IMR-90 (cell line): ENCODE results near the gene PI4KA. TPM values are rescaled to one million over a fixed set of nuclear protein-coding genes. Genes with fewer than 3 reads are reported as not detected.

Experiments used
- ATAC-seq: fragments of 200-7000 bp; cut with Tn5 transposase; 2 replicates; pipeline ENCODE4 v1.9.1; 2020; ENCODE audit warnings: low read depth, mild to moderate bottlenecking, moderate library complexity
- BruUV-seq: library from RNA; stranded (reverse); fragments of 400-500 nt; replicated peaks from 2 replicates; lab custom pipeline; 2021; lab: Mats Ljungman, UMichigan
- CTCF ChIA-PET: fragments of 300-600 bp; formaldehyde crosslinking; extraction: SDS; loops from one replicate; lab custom pipeline; 2021; ENCODE audit warnings: antibody characterized with exemption; lab: Yijun Ruan, JAX
- POLR2A ChIA-PET: fragments of 300-600 bp; sonication (Branson Sonifier 250); formaldehyde crosslinking; loops from one replicate; lab custom pipeline; 2022; ENCODE audit warnings: antibody characterized with exemption; ENCODE audit not compliant: unreplicated experiment; lab: Charles Lee
- DNase-seq: peaks from one replicate; pipeline ENCODE4 v3.0.0; 2013
- H2AFZ ChIP-seq: replicated peaks from 2 replicates; pipeline ENCODE3; 2013; ENCODE audit warnings: low read length, mild to moderate bottlenecking; ENCODE audit not compliant: poor library complexity
- H2AK5ac ChIP-seq: 2 replicates; pipeline ENCODE4 v1.6.1; 2013; ENCODE audit warnings: low read depth, low read length, inconsistent platforms
- H2AK9ac ChIP-seq: replicated peaks from 2 replicates; pipeline ENCODE3; 2013; ENCODE audit warnings: mild to moderate bottlenecking, low read depth, low read length, moderate library complexity; ENCODE audit not compliant: poor library complexity
- H2BK120ac ChIP-seq: 2 replicates; pipeline ENCODE4 v1.6.1; 2013; ENCODE audit warnings: low read depth, low read length, inconsistent platforms
- H2BK15ac ChIP-seq: 3 replicates; pipeline ENCODE4 v1.6.1; 2013; ENCODE audit warnings: low read depth, low read length, inconsistent platforms
- H2BK20ac ChIP-seq: 2 replicates; pipeline ENCODE4 v1.6.1; 2013; ENCODE audit warnings: low read depth, mild to moderate bottlenecking, inconsistent platforms, low read length, moderate library complexity
- H2BK5ac ChIP-seq: 2 replicates; pipeline ENCODE4 v1.6.1; 2013; ENCODE audit warnings: mild to moderate bottlenecking, low read depth, low read length, inconsistent platforms; ENCODE audit not compliant: poor library complexity, severe bottlenecking
- H3K14ac ChIP-seq: replicated peaks from 2 replicates; pipeline ENCODE4 v1.6.1; 2013; ENCODE audit warnings: low read depth, low read length, inconsistent platforms
- H3K18ac ChIP-seq: 2 replicates; pipeline ENCODE4 v1.6.1; 2013; ENCODE audit warnings: low read depth, low read length, control low read depth
- H3K23ac ChIP-seq: 2 replicates; pipeline ENCODE4 v1.6.1; 2013; ENCODE audit warnings: low read depth, low read length, inconsistent platforms
- H3K27ac ChIP-seq: 2 replicates; pipeline ENCODE4 v1.5.1; 2013; ENCODE audit warnings: mild to moderate bottlenecking, control low read depth, low read length; ENCODE audit not compliant: insufficient read depth
- H3K27me3 ChIP-seq: 2 replicates; pipeline ENCODE4 v1.6.1; 2013; ENCODE audit warnings: low read length; ENCODE audit not compliant: control insufficient read depth, insufficient read depth
- H3K36me3 ChIP-seq: 2 replicates; pipeline ENCODE4 v1.6.1; 2013; ENCODE audit warnings: low read length, mixed read lengths; ENCODE audit not compliant: control insufficient read depth, insufficient read depth
- H3K4ac ChIP-seq: 2 replicates; pipeline ENCODE4 v1.6.1; 2013; ENCODE audit warnings: low read depth, low read length, inconsistent platforms
- H3K4me1 ChIP-seq: 2 replicates; pipeline ENCODE4 v1.6.1; 2013; ENCODE audit warnings: low read length, mixed read lengths; ENCODE audit not compliant: control insufficient read depth, insufficient read depth
- H3K4me2 ChIP-seq: 2 replicates; pipeline ENCODE4 v1.6.1; 2013; ENCODE audit warnings: low read depth, mild to moderate bottlenecking, control low read depth, low read length, moderate library complexity
- H3K4me3 ChIP-seq: 2 replicates; pipeline ENCODE4 v1.5.1; 2013; ENCODE audit warnings: low read depth, mild to moderate bottlenecking, control low read depth, low read length, moderate library complexity; ENCODE audit not compliant: insufficient read depth
- H3K56ac ChIP-seq: 2 replicates; pipeline ENCODE4 v1.6.1; 2013; ENCODE audit warnings: low read length, inconsistent platforms; ENCODE audit not compliant: insufficient read depth; ENCODE audit errors: extremely low read depth
- H3K79me1 ChIP-seq, 2 experiments: 2 replicates each; pipeline ENCODE4 v1.6.1; 2013; ENCODE audit warnings: low read length in 2 of 2, inconsistent platforms in 1 of 2, low read depth in 1 of 2
- H3K9ac ChIP-seq: 2 replicates; pipeline ENCODE4 v1.6.1; 2013; ENCODE audit warnings: low read depth, low read length, control low read depth
- H3K9me1 ChIP-seq: 2 replicates; pipeline ENCODE4 v1.6.1; 2013; ENCODE audit warnings: low read length, inconsistent platforms; ENCODE audit not compliant: insufficient read depth
- H3K9me3 ChIP-seq: 2 replicates; pipeline ENCODE4 v1.6.1; 2013; ENCODE audit warnings: low read length; ENCODE audit not compliant: control insufficient read depth, insufficient read depth
- H4K20me1 ChIP-seq: 2 replicates; pipeline ENCODE4 v1.6.1; 2013; ENCODE audit warnings: low read length, inconsistent platforms; ENCODE audit not compliant: insufficient read depth
- H4K5ac ChIP-seq: 2 replicates; pipeline ENCODE4 v1.6.1; 2013; ENCODE audit warnings: mild to moderate bottlenecking, low read depth, low read length, control low read depth
- H4K8ac ChIP-seq, 2 experiments: 2 replicates each; pipeline ENCODE4 v1.6.1; 2013; ENCODE audit warnings: low read depth in 2 of 2, low read length in 2 of 2, control low read depth in 1 of 2, inconsistent platforms in 1 of 2
- H4K91ac ChIP-seq: 2 replicates; pipeline ENCODE4 v1.6.1; 2013; ENCODE audit warnings: low read depth, low read length, inconsistent platforms; ENCODE audit not compliant: insufficient read depth
- BHLHE40 ChIP-seq: fragments of 150-350 bp; IDR thresholded peaks from 2 replicates; pipeline ENCODE4 v1.6.1; 2016; ENCODE audit warnings: mild to moderate bottlenecking, low read depth, low read length
- CEBPB ChIP-seq: IDR thresholded peaks from 2 replicates; pipeline ENCODE4 v1.6.1; 2012; ENCODE audit warnings: low read depth, low read length, improper control_type of control experiment
- CHD1 ChIP-seq: IDR thresholded peaks from 2 replicates; pipeline ENCODE4 v1.6.1; 2012; ENCODE audit warnings: low read depth, low read length, improper control_type of control experiment
- FOS ChIP-seq: fragments of 150-350 bp; IDR thresholded peaks from 2 replicates; pipeline ENCODE4 v1.6.1; 2016; ENCODE audit warnings: low read depth, low read length
- MXI1 ChIP-seq: IDR thresholded peaks from 2 replicates; pipeline ENCODE4 v1.6.1; 2012; ENCODE audit warnings: low read depth, mild to moderate bottlenecking, low read length, moderate library complexity, borderline replicate concordance
- NFE2L2 ChIP-seq: fragments of 150-350 bp; IDR thresholded peaks from 2 replicates; pipeline ENCODE4 v1.6.1; 2016; ENCODE audit warnings: low read depth, mild to moderate bottlenecking, low read length
- RAD21 ChIP-seq: IDR thresholded peaks from 2 replicates; pipeline ENCODE4 v1.6.1; 2012; ENCODE audit warnings: low read length, improper control_type of control experiment
- RCOR1 ChIP-seq: IDR thresholded peaks from 2 replicates; pipeline ENCODE4 v1.6.1; 2012; ENCODE audit warnings: mild to moderate bottlenecking, low read length, improper control_type of control experiment; ENCODE audit not compliant: insufficient replicate concordance
- SMC3 ChIP-seq: fragments of 150-350 bp; IDR thresholded peaks from 2 replicates; pipeline ENCODE4 v1.6.1; 2016; ENCODE audit warnings: low read depth, mild to moderate bottlenecking, antibody characterized with exemption, low read length, moderate library complexity
- WGBS, 2 experiments: methylation state at CpG; one replicate each; pipeline versions ENCODE4 v1.1.5 to v1.1.7; 2013; ENCODE audit warnings: missing lambda C conversion rate in 2 of 2; ENCODE audit not compliant: insufficient read length in 1 of 2; ENCODE audit errors: extremely low coverage in 2 of 2; 5-methylcytosine and 5-hydroxymethylcytosine counted together
- dilution Hi-C: fragments of 300-500 bp; cut with HindIII; formaldehyde crosslinking; loops from one replicate; pipeline ENCODE4 v1.14.3; 2018; ENCODE audit warnings: low sequenced_read_pairs; ENCODE audit not compliant: unreplicated experiment
- in situ Hi-C: fragments of 300-500 bp; cut with MboI; formaldehyde crosslinking; loops from 3 replicates; pipeline ENCODE4 v1.14.3; 2019; ENCODE audit warnings: low sequenced_read_pairs, inconsistent platforms, mixed read lengths
- intact Hi-C: fragments of 100-400 bp; cut with micrococcal nuclease; formaldehyde crosslinking; loops from 2 replicates; pipeline ENCODE4 v1.10.0; 2022
- polyA plus RNA-seq, 3 experiments: library from polyadenylated mRNA; depleted of rRNA; stranded (reverse); fragments of >200 nt; gene quantifications; 2 replicates each; pipeline ENCODE4 v1.2.3, GENCODE V29; 2012; ENCODE audit warnings: low replicate concordance in 1 of 3
- total RNA-seq: library from RNA; depleted of rRNA; stranded (reverse); fragments of >200 nt; gene quantifications from 2 replicates; pipeline ENCODE4 v1.2.3, GENCODE V29; 2012
- TF ChIP-seq, protein P1 (sequence below): conservative IDR thresholded peaks from 2 replicates; pipeline ENCODE4 v1.5.1; 2012; ENCODE audit warnings: mild to moderate bottlenecking, low read depth, low read length, improper control_type of control experiment
- TF ChIP-seq, protein P2 (sequence below): fragments of 150-350 bp; IDR thresholded peaks from 2 replicates; pipeline ENCODE4 v1.6.1; 2016; ENCODE audit warnings: low read depth, mild to moderate bottlenecking, low read length, moderate library complexity, borderline replicate concordance
- TF ChIP-seq, protein P3 (sequence below): fragments of 150-350 bp; IDR thresholded peaks from 2 replicates; pipeline ENCODE4 v1.6.1; 2017; ENCODE audit warnings: mild to moderate bottlenecking, antibody characterized with exemption, low read length, low read depth

PI4KA gene
- total and polyA plus RNA-seq, 2 of the 4 experiments (the other 2 are of a cell fraction) = 16.8 to 35.5 TPM

DNA sequence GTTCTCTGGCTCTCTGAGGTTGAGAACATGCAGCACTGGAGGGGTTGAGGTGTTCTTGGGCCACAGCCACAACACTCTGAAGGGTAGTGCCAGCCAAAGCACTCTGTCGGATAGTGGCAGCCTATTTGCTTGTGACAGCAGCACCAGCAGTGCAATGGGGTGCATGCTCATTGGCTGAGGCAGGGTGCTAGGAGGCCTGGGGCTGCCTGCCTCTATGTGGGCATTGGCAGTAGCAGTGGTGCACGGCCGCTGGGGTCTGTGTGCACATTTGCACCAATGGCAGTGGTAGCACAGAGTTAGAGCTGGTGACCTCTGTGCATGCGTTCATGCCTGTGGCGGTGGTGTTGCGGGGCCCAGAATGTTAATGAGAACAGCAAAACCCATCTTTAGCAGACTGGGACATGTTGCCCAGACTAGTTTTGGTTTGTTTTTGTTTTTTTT lies 25.4 kb downstream of the PI4KA start:
- dilution Hi-C loops = no loop called here

More for the DNA sequence above, 25.4 kb downstream of the PI4KA start:
- no peak overlapping the region for H4K5ac ChIP-seq
- no peak overlapping the region for H2AK9ac ChIP-seq
- no peak overlapping the region for H2BK5ac ChIP-seq
- no peak overlapping the region for H4K91ac ChIP-seq
- WGBS, 2 experiments = 100% methylated on average over 3 of the region's 6 CpGs; no CpG with 5 or more reads in 1 of the 2 experiments
- POLR2A ChIA-PET = no interaction called here
- H3K27me3 ChIP-seq = no peaks in the 10 kb centered on the region
- no peak overlapping the region for H3K27ac ChIP-seq
- no peak overlapping the region for H3K14ac ChIP-seq
- no peak overlapping the region for H3K4ac ChIP-seq
- DNase-seq (no peak), ATAC-seq (no peak)
- H4K8ac ChIP-seq = no peak overlapping the region
- in situ Hi-C loops (no loop called here), intact Hi-C loops (no loop called here)
- H3K56ac ChIP-seq = no peak overlapping the region
- H3K9ac ChIP-seq = no peak overlapping the region
- no peak overlapping the region for H2BK120ac ChIP-seq
- H3K9me1 ChIP-seq = peaks cover 11% of the 10 kb centered on the region
- no peak for TF ChIP-seq CEBPB
- no peak for TF ChIP-seq BHLHE40
- TF ChIP-seq RAD21 = no peak
- no peak for TF ChIP-seq CHD1
- TF ChIP-seq, protein P1, sequence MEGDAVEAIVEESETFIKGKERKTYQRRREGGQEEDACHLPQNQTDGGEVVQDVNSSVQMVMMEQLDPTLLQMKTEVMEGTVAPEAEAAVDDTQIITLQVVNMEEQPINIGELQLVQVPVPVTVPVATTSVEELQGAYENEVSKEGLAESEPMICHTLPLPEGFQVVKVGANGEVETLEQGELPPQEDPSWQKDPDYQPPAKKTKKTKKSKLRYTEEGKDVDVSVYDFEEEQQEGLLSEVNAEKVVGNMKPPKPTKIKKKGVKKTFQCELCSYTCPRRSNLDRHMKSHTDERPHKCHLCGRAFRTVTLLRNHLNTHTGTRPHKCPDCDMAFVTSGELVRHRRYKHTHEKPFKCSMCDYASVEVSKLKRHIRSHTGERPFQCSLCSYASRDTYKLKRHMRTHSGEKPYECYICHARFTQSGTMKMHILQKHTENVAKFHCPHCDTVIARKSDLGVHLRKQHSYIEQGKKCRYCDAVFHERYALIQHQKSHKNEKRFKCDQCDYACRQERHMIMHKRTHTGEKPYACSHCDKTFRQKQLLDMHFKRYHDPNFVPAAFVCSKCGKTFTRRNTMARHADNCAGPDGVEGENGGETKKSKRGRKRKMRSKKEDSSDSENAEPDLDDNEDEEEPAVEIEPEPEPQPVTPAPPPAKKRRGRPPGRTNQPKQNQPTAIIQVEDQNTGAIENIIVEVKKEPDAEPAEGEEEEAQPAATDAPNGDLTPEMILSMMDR = no peak
- TF ChIP-seq MXI1 = no peak
- TF ChIP-seq, protein P2, sequence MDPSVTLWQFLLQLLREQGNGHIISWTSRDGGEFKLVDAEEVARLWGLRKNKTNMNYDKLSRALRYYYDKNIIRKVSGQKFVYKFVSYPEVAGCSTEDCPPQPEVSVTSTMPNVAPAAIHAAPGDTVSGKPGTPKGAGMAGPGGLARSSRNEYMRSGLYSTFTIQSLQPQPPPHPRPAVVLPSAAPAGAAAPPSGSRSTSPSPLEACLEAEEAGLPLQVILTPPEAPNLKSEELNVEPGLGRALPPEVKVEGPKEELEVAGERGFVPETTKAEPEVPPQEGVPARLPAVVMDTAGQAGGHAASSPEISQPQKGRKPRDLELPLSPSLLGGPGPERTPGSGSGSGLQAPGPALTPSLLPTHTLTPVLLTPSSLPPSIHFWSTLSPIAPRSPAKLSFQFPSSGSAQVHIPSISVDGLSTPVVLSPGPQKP = no peak
- TF ChIP-seq, protein P3, sequence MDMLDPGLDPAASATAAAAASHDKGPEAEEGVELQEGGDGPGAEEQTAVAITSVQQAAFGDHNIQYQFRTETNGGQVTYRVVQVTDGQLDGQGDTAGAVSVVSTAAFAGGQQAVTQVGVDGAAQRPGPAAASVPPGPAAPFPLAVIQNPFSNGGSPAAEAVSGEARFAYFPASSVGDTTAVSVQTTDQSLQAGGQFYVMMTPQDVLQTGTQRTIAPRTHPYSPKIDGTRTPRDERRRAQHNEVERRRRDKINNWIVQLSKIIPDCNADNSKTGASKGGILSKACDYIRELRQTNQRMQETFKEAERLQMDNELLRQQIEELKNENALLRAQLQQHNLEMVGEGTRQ = no peak
- no peak for TF ChIP-seq RCOR1
- no peak for TF ChIP-seq FOS
- TF ChIP-seq NFE2L2 = no peak
- no peak for TF ChIP-seq SMC3
- H3K79me1 ChIP-seq = peaks cover 10 to 34% of the 10 kb centered on the region in 2 experiments
- no peaks in the 10 kb centered on the region for H3K4me1 ChIP-seq
- no peak overlapping the region for H3K23ac ChIP-seq
- no peak overlapping the region for H3K18ac ChIP-seq
- no peak overlapping the region for H2BK15ac ChIP-seq
- H3K9me3 ChIP-seq = no peaks in the 10 kb centered on the region
- no peak overlapping the region for H2AFZ ChIP-seq
- no TSS peak for BruUV-seq
- no peak overlapping the region for H2BK20ac ChIP-seq
- peaks cover 5% of the 10 kb centered on the region; the same call in 1 of the 2 replicates for H4K20me1 ChIP-seq
- H3K4me3 ChIP-seq = no peak overlapping the region
- H2AK5ac ChIP-seq = no peak overlapping the region
- H3K4me2 ChIP-seq = no peak overlapping the region
- CTCF ChIA-PET = no interaction called here
- H3K36me3 ChIP-seq = peaks cover 20% of the 10 kb centered on the region
